RWPE1 (cell line): ENCODE measurements around the gene FAM240A.

Experiments
- CTCF ChIA-PET: fragments of 350-600 bp; sonication (Branson Sonifier 250); formaldehyde crosslinking; extraction: SDS; loops from one replicate; lab custom pipeline; 2021; lab: Yijun Ruan, JAX
- POLR2A ChIA-PET: fragments of 400-600 bp; formaldehyde crosslinking; extraction: SDS; loops from one replicate; lab custom pipeline; 2020; ENCODE audit warnings: antibody characterized with exemption; ENCODE audit not compliant: low non-redundant PET; lab: Yijun Ruan, JAX
- DNase-seq: peaks from one replicate; pipeline ENCODE4 v3.0.0; 2012; ENCODE audit warnings: low spot score
- H3K27ac ChIP-seq: fragments of 450-650 bp; 2 replicates; pipeline ENCODE4 v1.5.1; 2017
- CTCF ChIP-seq: fragments of 450-650 bp; conservative IDR thresholded peaks from 2 replicates; pipeline ENCODE4 v1.5.1; 2017; ENCODE audit warnings: low read depth, mild to moderate bottlenecking

FAM240A gene

DNA sequence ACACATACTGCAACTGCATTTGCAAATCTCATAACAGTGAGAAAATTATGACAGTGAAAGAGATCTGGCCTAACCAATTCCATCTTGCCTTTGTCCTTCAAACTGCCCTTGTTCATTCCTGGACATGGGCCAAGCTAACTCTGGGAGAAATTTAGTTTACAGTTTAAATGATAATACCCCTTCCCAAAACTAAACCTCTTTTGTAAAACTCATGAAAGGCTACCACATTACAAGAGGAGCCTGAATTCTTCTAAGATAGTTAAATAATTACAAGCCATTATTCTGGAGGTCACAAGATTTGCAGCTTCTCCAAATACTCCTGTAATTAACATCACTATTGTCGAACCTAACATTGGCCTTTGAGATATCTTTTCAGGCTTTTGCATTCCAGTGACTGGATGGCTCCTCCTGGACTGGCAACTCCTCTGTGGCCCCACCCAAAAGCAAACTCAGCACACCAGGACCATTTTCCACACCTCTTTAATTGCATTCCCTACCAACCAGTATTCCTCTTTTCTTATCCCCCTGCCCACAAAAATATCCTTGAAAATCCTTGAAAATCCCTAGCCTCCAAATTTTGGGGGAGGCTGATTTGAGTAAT, 8.8 kb upstream of the FAM240A start:
- ChIA-PET CTCF (interaction anchor here (0.6 kb wide), 1 partner anchor 74 kb away, joined by 4 read pairs; no protein-coding TSS in a partner anchor), POLR2A (no interaction called here)
- no peak for TF ChIP-seq CTCF
- DNase-seq = no peak
- no peak overlapping the region for H3K27ac ChIP-seq

DNA sequence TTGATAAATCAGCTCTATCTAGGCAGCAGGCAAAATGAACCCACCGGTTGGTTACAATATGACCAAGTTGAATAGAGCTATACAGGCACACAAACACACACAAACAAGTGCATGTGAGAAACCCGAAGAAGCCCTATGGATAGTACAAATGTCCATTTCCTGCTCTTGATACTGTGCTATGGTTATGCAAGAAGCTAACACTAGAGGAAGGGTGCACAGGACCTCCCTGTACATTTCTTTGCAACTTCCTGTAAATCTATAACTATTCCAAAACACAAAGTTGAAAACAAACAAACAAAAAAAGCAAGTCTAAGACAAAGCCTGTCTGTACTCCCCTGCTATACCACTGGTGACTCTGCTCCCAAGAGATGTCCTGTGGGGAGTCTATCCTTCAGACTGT, 8.2 kb upstream of the FAM240A start:
- no peak overlapping the region for H3K27ac ChIP-seq
- ChIA-PET CTCF (no interaction called here), POLR2A (no interaction called here)
- no peak for TF ChIP-seq CTCF
- no peak for DNase-seq

DNA sequence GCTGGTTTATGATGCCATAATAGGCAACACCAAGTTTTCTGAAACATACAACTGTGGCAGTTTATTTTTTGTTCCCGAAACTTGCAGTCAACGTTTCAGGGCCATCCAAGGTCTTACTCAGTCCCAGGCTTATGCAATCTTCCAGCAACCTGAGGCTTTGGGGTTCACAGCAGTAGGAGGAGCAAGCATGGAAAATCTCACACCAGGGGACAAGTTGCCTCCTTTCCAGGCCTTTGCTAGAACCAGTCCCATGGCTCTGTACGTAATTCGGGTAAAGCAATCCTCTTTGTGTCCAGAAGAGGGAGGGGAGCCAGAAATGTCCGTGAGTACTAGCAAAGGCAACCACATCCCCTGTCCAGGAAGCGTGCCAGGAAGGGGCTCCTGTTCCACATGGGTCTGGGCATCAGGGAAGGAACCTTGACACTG, 4.7 kb upstream of the FAM240A start:
- DNase-seq = no peak
- no peak overlapping the region for H3K27ac ChIP-seq
- ChIA-PET POLR2A (no interaction called here), CTCF (interaction anchor here (0.7 kb wide), 1 partner anchor 740 kb away, joined by 3 read pairs; no protein-coding TSS in a partner anchor)
- TF ChIP-seq CTCF = no peak

GRCh38 chr3:46609212-46609721, 3.1 kb upstream of the FAM240A start:
- TF ChIP-seq CTCF = no peak
- H3K27ac ChIP-seq = no peak overlapping the region
- CTCF ChIA-PET = interaction anchor here (0.6 kb wide), 1 partner anchor 9 kb away, joined by 4 read pairs; no protein-coding TSS in a partner anchor
- no peak for DNase-seq
- POLR2A ChIA-PET = no interaction called here

DNA sequence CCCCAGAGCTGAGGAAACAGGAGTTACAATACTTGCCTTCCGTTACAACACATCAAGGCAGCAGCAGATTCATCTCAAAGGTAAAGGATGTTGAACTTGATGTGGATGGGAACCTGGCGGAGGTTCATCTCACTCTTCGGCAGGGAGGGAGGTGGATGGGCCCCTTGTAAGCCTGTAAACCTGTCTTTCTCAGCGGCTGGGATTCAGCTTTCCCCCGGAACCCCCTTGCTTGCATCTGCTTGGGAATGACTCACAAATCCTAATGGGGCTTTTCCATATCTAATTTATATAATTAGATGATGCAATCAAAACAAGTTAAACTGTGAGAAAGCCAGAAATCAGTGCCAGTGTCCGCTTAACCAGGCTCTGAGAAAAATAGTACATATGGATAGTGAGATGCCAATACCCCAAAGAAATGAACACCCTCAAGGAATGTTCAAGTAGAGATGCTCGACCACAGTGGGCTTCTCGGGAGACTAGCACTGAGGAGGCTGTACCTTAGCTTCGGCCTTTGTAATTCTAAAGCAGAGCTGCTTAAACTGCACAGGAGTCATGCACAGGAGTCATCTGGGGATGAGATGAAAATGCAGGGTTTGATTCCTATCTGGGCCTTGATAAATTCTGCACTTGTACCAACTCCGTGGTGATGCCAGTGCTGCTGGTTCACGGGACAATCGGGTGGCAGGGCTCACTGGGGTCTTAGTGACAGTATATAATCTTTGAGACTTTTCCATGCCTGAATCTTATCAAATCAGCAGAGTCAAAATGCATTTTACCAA, 2.2 kb upstream of the FAM240A start:
- no peak for DNase-seq
- H3K27ac ChIP-seq = no peak overlapping the region
- ChIA-PET CTCF (interaction anchor here (0.7 kb wide), 1 partner anchor 52 kb away, joined by 3 read pairs; no protein-coding TSS in a partner anchor), POLR2A (no interaction called here)
- no peak for TF ChIP-seq CTCF

- CTCF ChIA-PET = no interaction called here
- DNase-seq = no peak
- no peak for TF ChIP-seq CTCF
- no peak overlapping the region for H3K27ac ChIP-seq
- POLR2A ChIA-PET = no interaction called here
Measured at GRCh38 chr3:46613313-46614005, 1.1 kb downstream of the FAM240A start.
